Measurements from ENCODE around the gene CDC37L1.
A peak's percentile ranks its signal among the peaks of the same experiment; 100 is the strongest.

CDC37L1 gene

GRCh38 chr9:4704129-4704528 is 24.8 kb downstream of the CDC37L1 start:
- in situ Hi-C loops (cut with MboI; ENCODE audit: low pct_unique_long_range_greater_than_20kb, low sequenced_read_pairs): no loop called here
- no peak for DNase-seq

- no peak for DNase-seq
- in situ Hi-C loops (cut with MboI; ENCODE audit: low pct_unique_long_range_greater_than_20kb, low sequenced_read_pairs): no loop called here
Measured at GRCh38 chr9:4706021-4706420, 26.7 kb downstream of the CDC37L1 start.

- peak; percentile 72 for DNase-seq
- in situ Hi-C loops (cut with MboI; ENCODE audit: low pct_unique_long_range_greater_than_20kb, low sequenced_read_pairs): no loop called here
Measured at GRCh38 chr9:4706971-4707622, 27.7 kb downstream of the CDC37L1 start.

- DNase-seq: no peak
- in situ Hi-C loops (cut with MboI; ENCODE audit: low pct_unique_long_range_greater_than_20kb, low sequenced_read_pairs): no loop called here
Measured at GRCh38 chr9:4709380-4709779, 30.0 kb downstream of the CDC37L1 start.

- in situ Hi-C loops (cut with MboI; ENCODE audit: low pct_unique_long_range_greater_than_20kb, low sequenced_read_pairs): no loop called here
- DNase-seq: no peak
Measured at GRCh38 chr9:4713849-4714248, 34.5 kb downstream of the CDC37L1 start.

- in situ Hi-C loops (cut with MboI; ENCODE audit: low pct_unique_long_range_greater_than_20kb, low sequenced_read_pairs): no loop called here
Measured at GRCh38 chr9:4714266-4715016, 35.1 kb downstream of the CDC37L1 start.

GRCh38 chr9:4716163-4716562 is 36.8 kb downstream of the CDC37L1 start:
- in situ Hi-C loops (cut with MboI; ENCODE audit: low pct_unique_long_range_greater_than_20kb, low sequenced_read_pairs): no loop called here
- no peak for DNase-seq

More at GRCh38 chr9:4714266-4715016, 35.1 kb downstream of the CDC37L1 start:
- DNase-seq: no peak

GRCh38 chr9:4717815-4718214 is 38.4 kb downstream of the CDC37L1 start:
- in situ Hi-C loops (cut with MboI; ENCODE audit: low pct_unique_long_range_greater_than_20kb, low sequenced_read_pairs): no loop called here

GRCh38 chr9:4718911-4719310 is 39.5 kb downstream of the CDC37L1 start:
- in situ Hi-C loops (cut with MboI; ENCODE audit: low pct_unique_long_range_greater_than_20kb, low sequenced_read_pairs): no loop called here
- no peak for DNase-seq

More at GRCh38 chr9:4717815-4718214, 38.4 kb downstream of the CDC37L1 start:
- no peak for DNase-seq

- in situ Hi-C loops (cut with MboI; ENCODE audit: low pct_unique_long_range_greater_than_20kb, low sequenced_read_pairs): no loop called here
Measured at GRCh38 chr9:4721736-4722135, 42.4 kb downstream of the CDC37L1 start.

GRCh38 chr9:4725706-4726442 is 46.5 kb downstream of the CDC37L1 start:
- DNase-seq: no peak
- in situ Hi-C loops (cut with MboI; ENCODE audit: low pct_unique_long_range_greater_than_20kb, low sequenced_read_pairs): no loop called here

More at GRCh38 chr9:4721736-4722135, 42.4 kb downstream of the CDC37L1 start:
- DNase-seq: no peak

- in situ Hi-C loops (cut with MboI; ENCODE audit: low pct_unique_long_range_greater_than_20kb, low sequenced_read_pairs): no loop called here
- no peak for DNase-seq
Measured at GRCh38 chr9:4727593-4727992, 48.2 kb downstream of the CDC37L1 start.

- in situ Hi-C loops (cut with MboI; ENCODE audit: low pct_unique_long_range_greater_than_20kb, low sequenced_read_pairs): no loop called here
- DNase-seq: no peak
Measured at GRCh38 chr9:4732890-4733289, 53.5 kb downstream of the CDC37L1 start.

GRCh38 chr9:4734150-4734549 is 54.8 kb downstream of the CDC37L1 start:
- no peak for DNase-seq
- in situ Hi-C loops (cut with MboI; ENCODE audit: low pct_unique_long_range_greater_than_20kb, low sequenced_read_pairs): no loop called here

GRCh38 chr9:4738866-4739586 is 59.7 kb downstream of the CDC37L1 start:
- peak; percentile 16 for DNase-seq
- in situ Hi-C loops (cut with MboI; ENCODE audit: low pct_unique_long_range_greater_than_20kb, low sequenced_read_pairs): no loop called here

GRCh38 chr9:4739587-4740387 is 60.4 kb downstream of the CDC37L1 start:
- peak; percentile 31 for DNase-seq
- in situ Hi-C loops (cut with MboI; ENCODE audit: low pct_unique_long_range_greater_than_20kb, low sequenced_read_pairs): no loop called here

GRCh38 chr9:4740388-4740637 is 60.9 kb downstream of the CDC37L1 start:
- DNase-seq: peak; percentile 56
- in situ Hi-C loops (cut with MboI; ENCODE audit: low pct_unique_long_range_greater_than_20kb, low sequenced_read_pairs): no loop called here

- DNase-seq: peak; percentile 86
Measured at GRCh38 chr9:4740638-4741364, 61.4 kb downstream of the CDC37L1 start, which contains the start of gene AK3. Gene AK3, minus strand, starts transcription at chr9:4741202. Its CDS starts 115 bp downstream, at chr9:4741087.

More at GRCh38 chr9:4740638-4741364, 61.4 kb downstream of the CDC37L1 start, which contains the start of gene AK3:
- in situ Hi-C loops (cut with MboI; ENCODE audit: low pct_unique_long_range_greater_than_20kb, low sequenced_read_pairs): no loop called here
